Mesothelial cell of epicardium (in vitro differentiated cells): ENCODE results near the gene AKTIP. TPM values are rescaled to one million over a fixed set of nuclear protein-coding genes. Genes with fewer than 3 reads are reported as not detected.

ENCODE experiments used
- DNase-seq, 2 experiments: peaks; one replicate each; pipeline ENCODE4 v3.0.0; 2021; ENCODE audit warnings: low spot score in 2 of 2; ENCODE audit not compliant: unreplicated experiment in 2 of 2
- H3K27ac Mint-ChIP-seq: 2 replicates; pipeline ENCODE4 v1.8.0; 2021; ENCODE audit warnings: mixed read lengths
- H3K27me3 Mint-ChIP-seq: 2 replicates; pipeline ENCODE4 v1.8.0; 2021; ENCODE audit warnings: low read depth, mixed read lengths
- H3K36me3 Mint-ChIP-seq: 2 replicates; pipeline ENCODE4 v1.8.0; 2021; ENCODE audit warnings: mixed read lengths
- H3K4me1 Mint-ChIP-seq: 2 replicates; pipeline ENCODE4 v1.8.0; 2021; ENCODE audit warnings: mixed read lengths
- H3K4me3 Mint-ChIP-seq: 2 replicates; pipeline ENCODE4 v1.8.0; 2021; ENCODE audit warnings: mild to moderate bottlenecking, moderate library complexity, mixed read lengths
- H3K9me3 Mint-ChIP-seq: 2 replicates; pipeline ENCODE4 v1.8.0; 2021; ENCODE audit warnings: mixed read lengths
- total RNA-seq: library from RNA; stranded (reverse); gene quantifications from 3 replicates; pipeline ENCODE4 v1.2.1, GENCODE V29; 2021
- TF ChIP-seq, protein P1 (sequence below): fragments of 200-600 bp; sonication (generic); IDR thresholded peaks from one replicate; pipeline ENCODE4 v1.5.0; 2021; ENCODE audit warnings: antibody characterized with exemption; ENCODE audit not compliant: unreplicated experiment

Gene AKTIP
- total RNA-seq, 1 donor from 2014 or later, result 41.1 TPM

DNA sequence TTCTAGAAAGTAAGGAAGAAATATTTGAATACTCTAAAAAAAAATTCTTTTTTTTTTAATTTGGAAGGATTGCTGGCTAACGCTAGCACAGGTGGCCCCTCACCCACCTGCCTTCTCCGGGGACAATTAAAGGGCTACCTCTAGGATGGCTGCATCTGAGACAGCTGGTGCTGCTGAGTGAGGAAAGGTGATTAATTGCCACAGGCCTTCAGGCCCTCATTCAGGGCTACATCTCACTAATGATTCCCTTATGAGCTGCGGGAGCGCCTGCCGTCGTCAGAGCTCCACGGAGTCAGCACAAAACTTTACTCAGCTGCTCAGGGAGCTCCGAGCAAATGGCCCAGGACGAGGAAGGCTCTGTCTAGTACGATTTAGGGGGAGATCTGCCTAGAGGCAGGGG lies 27.0 kb upstream of the AKTIP start:
- peak overlapping the region; percentile 58 for H3K27ac Mint-ChIP-seq
- H3K4me1 Mint-ChIP-seq, result peaks cover 5% of the 10 kb centered on the region
- DNase-seq, result no peak
- H3K9me3 Mint-ChIP-seq, result no peaks in the 10 kb centered on the region
- no peak overlapping the region for H3K4me3 Mint-ChIP-seq
- TF ChIP-seq, protein P1, sequence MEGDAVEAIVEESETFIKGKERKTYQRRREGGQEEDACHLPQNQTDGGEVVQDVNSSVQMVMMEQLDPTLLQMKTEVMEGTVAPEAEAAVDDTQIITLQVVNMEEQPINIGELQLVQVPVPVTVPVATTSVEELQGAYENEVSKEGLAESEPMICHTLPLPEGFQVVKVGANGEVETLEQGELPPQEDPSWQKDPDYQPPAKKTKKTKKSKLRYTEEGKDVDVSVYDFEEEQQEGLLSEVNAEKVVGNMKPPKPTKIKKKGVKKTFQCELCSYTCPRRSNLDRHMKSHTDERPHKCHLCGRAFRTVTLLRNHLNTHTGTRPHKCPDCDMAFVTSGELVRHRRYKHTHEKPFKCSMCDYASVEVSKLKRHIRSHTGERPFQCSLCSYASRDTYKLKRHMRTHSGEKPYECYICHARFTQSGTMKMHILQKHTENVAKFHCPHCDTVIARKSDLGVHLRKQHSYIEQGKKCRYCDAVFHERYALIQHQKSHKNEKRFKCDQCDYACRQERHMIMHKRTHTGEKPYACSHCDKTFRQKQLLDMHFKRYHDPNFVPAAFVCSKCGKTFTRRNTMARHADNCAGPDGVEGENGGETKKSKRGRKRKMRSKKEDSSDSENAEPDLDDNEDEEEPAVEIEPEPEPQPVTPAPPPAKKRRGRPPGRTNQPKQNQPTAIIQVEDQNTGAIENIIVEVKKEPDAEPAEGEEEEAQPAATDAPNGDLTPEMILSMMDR, result no peak
- H3K36me3 Mint-ChIP-seq, result no peaks in the 10 kb centered on the region
- no peaks in the 10 kb centered on the region for H3K27me3 Mint-ChIP-seq

DNA sequence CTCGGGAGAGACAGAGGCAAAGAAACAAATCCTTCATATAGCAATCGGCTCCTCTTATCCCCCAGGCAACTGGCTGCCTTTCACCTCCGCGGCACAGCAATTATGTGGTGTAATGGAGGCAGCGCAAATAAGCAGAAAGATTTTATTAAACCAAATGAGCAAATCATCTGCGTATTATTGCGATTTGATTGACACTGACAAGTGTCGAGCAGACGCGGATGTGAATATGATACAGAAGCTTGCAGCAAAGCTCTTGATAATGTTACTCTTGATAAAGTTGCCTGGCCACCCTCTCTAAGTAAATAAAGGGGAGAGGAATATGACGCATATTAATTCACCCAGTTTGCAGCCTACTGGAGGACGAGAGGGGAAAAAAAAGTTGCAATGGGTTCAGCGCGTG lies 26.5 kb upstream of the AKTIP start:
- Mint-ChIP-seq H3K27ac (no peak overlapping the region), H3K4me3 (no peak overlapping the region), H3K27me3 (no peaks in the 10 kb centered on the region), H3K4me1 (peaks cover 5% of the 10 kb centered on the region), H3K36me3 (no peaks in the 10 kb centered on the region), H3K9me3 (no peaks in the 10 kb centered on the region)
- TF ChIP-seq, protein P1, result no peak
- no peak for DNase-seq

- Mint-ChIP-seq H3K9me3 (no peaks in the 10 kb centered on the region), H3K4me3 (no peak overlapping the region), H3K36me3 (no peaks in the 10 kb centered on the region), H3K27me3 (no peaks in the 10 kb centered on the region), H3K4me1 (peaks cover 5% of the 10 kb centered on the region), H3K27ac (no peak overlapping the region)
- TF ChIP-seq, protein P1, result no peak
- DNase-seq, result no peak
Measured at GRCh38 chr16:53528797-53529196, 25.8 kb upstream of the AKTIP start.

- no peaks in the 10 kb centered on the region for H3K9me3 Mint-ChIP-seq
- peaks cover 11% of the 10 kb centered on the region for H3K4me1 Mint-ChIP-seq
- DNase-seq, result no peak
- no peak overlapping the region for H3K27ac Mint-ChIP-seq
- H3K27me3 Mint-ChIP-seq, result no peaks in the 10 kb centered on the region
- H3K36me3 Mint-ChIP-seq, result no peaks in the 10 kb centered on the region
- TF ChIP-seq, protein P1, result no peak
- H3K4me3 Mint-ChIP-seq, result no peak overlapping the region
Measured at GRCh38 chr16:53523971-53524548, 21.1 kb upstream of the AKTIP start.

GRCh38 chr16:53523126-53523804 lies 20.3 kb upstream of the AKTIP start:
- Mint-ChIP-seq H3K27ac (no peak overlapping the region), H3K9me3 (no peaks in the 10 kb centered on the region), H3K4me3 (no peak overlapping the region), H3K4me1 (peaks cover 19% of the 10 kb centered on the region), H3K27me3 (no peaks in the 10 kb centered on the region), H3K36me3 (no peaks in the 10 kb centered on the region)
- TF ChIP-seq, protein P1, result no peak
- no peak for DNase-seq
